NT2/D1 (cell line): ENCODE results near the gene ZFP62.

Experiments used
- YY1 ChIP-seq: IDR thresholded peaks from 2 replicates; pipeline ENCODE4 v1.6.1; 2011; ENCODE audit not compliant: insufficient read length, insufficient read depth
- ZNF274 ChIP-seq: IDR thresholded peaks from 2 replicates; pipeline ENCODE4 v1.6.1; 2011; ENCODE audit warnings: mild to moderate bottlenecking, low read depth, low read length

GRCh38 chr5:180848265-180848664 lies 12.8 kb downstream of the ZFP62 start:
- TF ChIP-seq ZNF274 (no peak), YY1 (no peak)
